GM10266 (cell line): Measurements from ENCODE around the gene ADCK2.

Experiments
- DNase-seq: peaks from one replicate; pipeline ENCODE4 v3.0.0; 2012; ENCODE audit errors: extremely low spot score
- CTCF ChIP-seq: IDR thresholded peaks from 2 replicates; pipeline ENCODE4 v1.5.1; 2012; ENCODE audit warnings: mild to moderate bottlenecking, low read depth; ENCODE audit not compliant: control insufficient read depth, insufficient read depth; ENCODE audit errors: missing control alignments

Gene ADCK2

GRCh38 chr7:140631602-140632001 lies 41.1 kb upstream of the ADCK2 start:
- DNase-seq = no peak

GRCh38 chr7:140635345-140635744 lies 37.4 kb upstream of the ADCK2 start:
- no peak for TF ChIP-seq CTCF
- DNase-seq = no peak

More at GRCh38 chr7:140631602-140632001, 41.1 kb upstream of the ADCK2 start:
- TF ChIP-seq CTCF = no peak

- no peak for TF ChIP-seq CTCF
- no peak for DNase-seq
Observed at GRCh38 chr7:140635816-140636215, 36.9 kb upstream of the ADCK2 start.

- DNase-seq = no peak
- TF ChIP-seq CTCF = no peak
Observed at GRCh38 chr7:140637400-140637799, 35.3 kb upstream of the ADCK2 start.

- TF ChIP-seq CTCF = no peak
- no peak for DNase-seq
Observed at GRCh38 chr7:140638173-140638791, 34.5 kb upstream of the ADCK2 start.

GRCh38 chr7:140639366-140640053 lies 33.2 kb upstream of the ADCK2 start:
- no peak for DNase-seq
- TF ChIP-seq CTCF = no peak

GRCh38 chr7:140640060-140640637 lies 32.6 kb upstream of the ADCK2 start:
- no peak for TF ChIP-seq CTCF
- DNase-seq = peak; percentile 54
